Spinal cord (tissue), 10 donors: ENCODE measurements around the gene ERC2. TPM values are rescaled to one million over a fixed set of nuclear protein-coding genes. Genes with fewer than 3 reads are reported as not detected.

Source experiments
- DNase-seq, 6 donors: peaks; one replicate each; pipeline versions ENCODE4 v3.0.0 to v3.0.0-alpha.2; 2013 to 2015; ENCODE audit warnings: low spot score in 6 of 6, low read depth in 4 of 6
- H3K27ac ChIP-seq: one replicate; pipeline ENCODE4 v1.5.1; 2013; ENCODE audit warnings: low read depth, low read length, control low read depth
- H3K27me3 ChIP-seq: one replicate; pipeline ENCODE4 v1.6.1; 2013; ENCODE audit warnings: low read length; ENCODE audit not compliant: control insufficient read depth, insufficient read depth
- H3K36me3 ChIP-seq: one replicate; pipeline ENCODE4 v1.6.1; 2013; ENCODE audit warnings: low read length; ENCODE audit not compliant: control insufficient read depth, insufficient read depth
- H3K4me1 ChIP-seq: one replicate; pipeline ENCODE4 v1.6.1; 2013; ENCODE audit warnings: low read length; ENCODE audit not compliant: control insufficient read depth, insufficient read depth
- H3K4me3 ChIP-seq: one replicate; pipeline ENCODE4 v1.5.1; 2013; ENCODE audit warnings: low read depth, low read length, control low read depth
- H3K9me3 ChIP-seq: one replicate; pipeline ENCODE4 v1.6.1; 2013; ENCODE audit warnings: low read length; ENCODE audit not compliant: control insufficient read depth, insufficient read depth
- WGBS: methylation state at CpG from one replicate; pipeline ENCODE4 v1.1.5; 2013; ENCODE audit warnings: missing lambda C conversion rate; ENCODE audit not compliant: insufficient coverage; 5-methylcytosine and 5-hydroxymethylcytosine counted together
- polyA plus RNA-seq, 2 donors: library from polyadenylated mRNA; unstranded; fragments of 120-200 nt; gene quantifications; one replicate each; pipeline ENCODE4 v1.2.1, GENCODE V29; 2013; ENCODE audit not compliant: insufficient read length in 2 of 2
- total RNA-seq, 2 donors: library from RNA; depleted of rRNA in 1 of 2; stranded (reverse); fragments of 120-200 nt in 1 of 2; fragments of >200 nt in 1 of 2; gene quantifications; one replicate each; pipeline versions ENCODE4 v1.2.3 to v1.2.4, GENCODE V29; 2013 to 2014
- donor health status: healthy.

Gene ERC2
- total and polyA plus RNA-seq, 4 donors: 24.0 to 51.3 (median 29.7) TPM

GRCh38 chr3:56363720-56364119, 104.5 kb downstream of the ERC2 start:
- Histone ChIP-seq H3K27ac (no peak overlapping the region), H3K4me1 (peaks cover 7% of the 10 kb centered on the region), H3K9me3 (no peaks in the 10 kb centered on the region), H3K36me3 (no peaks in the 10 kb centered on the region), H3K4me3 (no peak overlapping the region), H3K27me3 (no peaks in the 10 kb centered on the region)
- DNase-seq: no peak
- no CpG with 5 or more reads among the region's 1 CpG for WGBS

- WGBS: 87% methylated on average over 2 of the region's 2 CpGs
- H3K27ac ChIP-seq: no peak overlapping the region
- no peaks in the 10 kb centered on the region for H3K27me3 ChIP-seq
- H3K4me1 ChIP-seq: peaks cover 7% of the 10 kb centered on the region
- H3K9me3 ChIP-seq: no peaks in the 10 kb centered on the region
- no peak for DNase-seq
- H3K4me3 ChIP-seq: no peak overlapping the region
- no peaks in the 10 kb centered on the region for H3K36me3 ChIP-seq
These were observed 106.5 kb downstream of the ERC2 start for GRCh38 chr3:56361731-56362130.

- H3K36me3 ChIP-seq: no peaks in the 10 kb centered on the region
- 78% methylated on average over 2 of the region's 3 CpGs for WGBS
- H3K27ac ChIP-seq: no peak overlapping the region
- H3K9me3 ChIP-seq: no peaks in the 10 kb centered on the region
- DNase-seq: no peak
- H3K4me3 ChIP-seq: no peak overlapping the region
- H3K4me1 ChIP-seq: no peaks in the 10 kb centered on the region
- no peaks in the 10 kb centered on the region for H3K27me3 ChIP-seq
These were observed 111.0 kb downstream of the ERC2 start for GRCh38 chr3:56357266-56357665.

- Histone ChIP-seq H3K27ac (no peak overlapping the region), H3K4me3 (no peak overlapping the region), H3K9me3 (no peaks in the 10 kb centered on the region), H3K4me1 (no peaks in the 10 kb centered on the region), H3K36me3 (no peaks in the 10 kb centered on the region), H3K27me3 (no peaks in the 10 kb centered on the region)
- no peak for DNase-seq
These were observed 111.5 kb downstream of the ERC2 start for GRCh38 chr3:56356808-56357207.

- Histone ChIP-seq H3K4me3 (no peak overlapping the region), H3K36me3 (no peaks in the 10 kb centered on the region), H3K27ac (no peak overlapping the region), H3K4me1 (no peaks in the 10 kb centered on the region), H3K27me3 (no peaks in the 10 kb centered on the region), H3K9me3 (no peaks in the 10 kb centered on the region)
- no peak for DNase-seq
- 68% methylated on average over 6 of the region's 7 CpGs for WGBS
These were observed 112.6 kb downstream of the ERC2 start for GRCh38 chr3:56355570-56356185.

DNA sequence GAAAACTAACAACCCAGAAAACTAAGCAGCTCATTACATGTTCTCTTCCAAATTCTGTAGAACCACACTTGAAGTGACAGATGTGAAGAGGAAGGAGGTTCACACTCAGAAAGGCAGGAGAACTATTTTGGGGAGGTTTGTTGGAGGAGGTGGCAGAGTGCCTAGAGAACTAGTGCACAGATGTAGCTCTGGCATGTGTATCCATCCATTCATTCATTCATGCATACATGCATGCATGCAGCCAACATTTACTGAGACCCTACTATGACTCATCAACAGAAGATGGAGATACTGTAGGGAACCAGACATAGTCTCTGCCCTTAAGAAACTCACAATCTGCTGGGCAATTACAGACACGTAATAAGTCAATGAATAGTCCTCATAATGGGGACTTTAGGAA, 116.7 kb downstream of the ERC2 start:
- peak in 1 of 6 donors; percentile 63 for DNase-seq
- Histone ChIP-seq H3K36me3 (no peaks in the 10 kb centered on the region), H3K9me3 (no peaks in the 10 kb centered on the region), H3K4me1 (no peaks in the 10 kb centered on the region), H3K27me3 (no peaks in the 10 kb centered on the region), H3K4me3 (no peak overlapping the region), H3K27ac (no peak overlapping the region)
- 100% methylated on average over 1 of the region's 1 CpG for WGBS

DNA sequence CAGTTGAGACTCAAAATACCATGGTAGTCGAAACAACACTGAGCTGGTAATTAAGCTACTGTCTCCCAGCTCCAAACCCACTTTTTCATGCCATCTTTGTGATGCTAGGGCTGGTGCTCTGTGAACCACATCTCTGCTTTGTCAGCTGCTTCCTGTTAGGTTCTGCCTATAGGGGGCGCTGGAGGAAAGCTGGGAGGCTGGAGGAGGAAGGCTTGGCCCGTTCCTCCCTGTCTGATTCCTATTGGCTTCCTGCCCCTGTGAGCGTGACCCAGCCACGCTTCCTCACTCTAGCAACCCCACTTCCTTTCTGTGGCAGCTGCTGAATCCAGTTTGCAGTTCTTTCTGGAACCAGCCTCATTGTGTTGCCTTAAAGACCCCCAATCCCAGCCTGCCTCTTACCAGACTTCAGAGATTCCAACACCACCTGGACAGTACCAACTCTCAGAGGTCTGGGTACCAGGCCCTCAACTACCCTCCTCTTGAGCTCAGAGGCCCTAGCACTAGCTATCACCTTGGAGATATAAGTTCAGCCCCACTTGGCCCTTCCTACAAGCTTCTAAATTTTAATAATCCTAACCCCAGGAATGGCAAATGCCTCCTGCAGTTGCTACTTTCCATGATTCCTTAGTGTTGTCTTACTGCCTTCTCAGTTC, 120.9 kb downstream of the ERC2 start:
- Histone ChIP-seq H3K27me3 (no peaks in the 10 kb centered on the region), H3K36me3 (no peaks in the 10 kb centered on the region), H3K4me3 (no peak overlapping the region), H3K27ac (no peak overlapping the region), H3K9me3 (no peaks in the 10 kb centered on the region), H3K4me1 (no peaks in the 10 kb centered on the region)
- DNase-seq: peak in 1 of 6 donors; percentile 11
- WGBS: 27% methylated on average over 3 of the region's 5 CpGs

DNA sequence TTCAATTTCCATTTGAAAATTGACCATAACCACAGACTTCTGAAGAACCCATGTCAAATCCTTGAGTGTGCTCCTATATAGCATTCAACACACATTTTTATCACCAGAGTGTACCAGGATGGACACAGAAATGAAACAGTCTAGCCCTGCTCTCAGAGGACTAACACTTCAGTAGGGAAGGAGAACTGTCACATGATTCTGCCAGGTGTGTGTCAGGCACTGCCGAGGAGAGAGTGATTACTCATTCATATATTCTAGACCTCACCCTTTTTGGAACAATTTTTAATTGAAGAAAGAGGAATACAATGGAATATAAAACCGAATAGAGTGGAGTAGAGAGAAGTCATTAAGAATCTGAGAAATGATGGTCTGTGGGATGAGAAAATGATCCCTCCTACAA, 125.8 kb downstream of the ERC2 start:
- 67% methylated on average over 1 of the region's 2 CpGs for WGBS
- Histone ChIP-seq H3K4me1 (no peaks in the 10 kb centered on the region), H3K36me3 (no peaks in the 10 kb centered on the region), H3K9me3 (no peaks in the 10 kb centered on the region), H3K27ac (no peak overlapping the region), H3K27me3 (no peaks in the 10 kb centered on the region), H3K4me3 (no peak overlapping the region)
- peak in 1 of 6 donors; percentile 29 for DNase-seq

DNA sequence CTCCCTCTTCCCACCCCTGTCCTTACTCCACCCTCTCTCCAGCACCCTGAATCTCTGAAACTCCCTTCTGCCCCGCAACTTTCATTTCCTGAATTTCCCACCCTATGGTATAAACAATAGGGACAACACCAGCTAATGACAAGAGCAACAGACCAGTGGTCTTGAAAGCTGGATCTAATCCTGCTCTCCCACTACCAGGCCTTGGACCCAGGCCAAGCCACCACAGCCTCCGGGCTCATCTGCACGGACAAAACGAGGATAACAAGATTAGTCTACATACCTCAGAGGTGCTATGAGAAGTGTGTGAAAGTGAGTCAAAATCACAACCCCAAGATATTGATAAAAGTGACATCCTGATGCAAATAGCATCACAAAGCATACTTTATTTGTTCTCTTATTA, 128.6 kb downstream of the ERC2 start:
- H3K27ac ChIP-seq: no peak overlapping the region
- no peak for DNase-seq

DNA sequence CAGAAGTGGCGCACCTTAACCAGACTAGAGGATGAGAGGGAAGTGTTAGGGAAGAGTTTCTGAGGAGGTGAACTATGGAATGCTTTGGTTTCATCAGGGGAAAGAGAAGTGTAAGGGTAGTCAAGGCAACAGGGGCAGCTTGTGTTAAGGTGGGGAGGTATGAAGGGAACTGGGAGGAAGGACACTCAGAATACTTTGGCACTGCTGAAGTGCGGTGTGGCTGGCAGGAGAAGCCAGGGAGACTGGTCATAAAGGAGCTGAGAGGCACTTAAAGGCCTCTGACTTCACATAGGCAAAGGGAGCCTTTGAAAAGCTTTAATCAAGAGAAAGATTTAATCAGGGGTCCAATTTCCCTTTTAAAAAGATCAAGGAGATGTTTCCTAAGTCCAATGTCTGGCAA, 129.0 kb downstream of the ERC2 start:
- Histone ChIP-seq H3K27ac (no peak overlapping the region), H3K9me3 (no peaks in the 10 kb centered on the region), H3K36me3 (no peaks in the 10 kb centered on the region), H3K4me1 (no peaks in the 10 kb centered on the region), H3K4me3 (no peak overlapping the region), H3K27me3 (no peaks in the 10 kb centered on the region)
- DNase-seq: no peak
- WGBS: 81% methylated on average over 2 of the region's 2 CpGs

More for the DNA sequence above, 128.6 kb downstream of the ERC2 start:
- Histone ChIP-seq H3K9me3 (no peaks in the 10 kb centered on the region), H3K4me3 (no peak overlapping the region), H3K4me1 (no peaks in the 10 kb centered on the region), H3K36me3 (no peaks in the 10 kb centered on the region), H3K27me3 (no peaks in the 10 kb centered on the region)
- WGBS: 91% methylated on average over 1 of the region's 4 CpGs
